ENCODE results near the gene TNFSF12. TPM values are rescaled to one million over a fixed set of nuclear protein-coding genes. Genes with fewer than 3 reads are reported as not detected.

TNFSF12 gene
- total RNA-seq, 2 experiments from 2014 or later, result 11.8 to 13.8 TPM

- POLR2A ChIA-PET, result interaction anchor here (0.6 to 5.3 kb wide), 33 partner anchors 8 to 250 kb away, joined by 3 to 100 read pairs (median 6); partner anchors contain the start of genes CD68, GPS2, POLR2A and TNFSF12
- H3K27me3 Mint-ChIP-seq, result no peaks in the 10 kb centered on the region
- H3K4me1 Mint-ChIP-seq (ENCODE audit: low read depth), result peaks cover 55% of the 10 kb centered on the region
- no peaks in the 10 kb centered on the region for H3K9me3 Mint-ChIP-seq
- peak overlapping the region; percentile 91 for H3K27ac Mint-ChIP-seq
- peak; percentile 80 for DNase-seq
- CTCF ChIA-PET, result interaction anchor here (0.6 to 7.9 kb wide), 62 partner anchors 8 to 514 kb away, joined by 3 to 186 read pairs (median 5); partner anchors contain the start of genes ACAP1, FXR2, MPDU1 and PLSCR3
- peaks cover 30% of the 10 kb centered on the region for H3K36me3 Mint-ChIP-seq (ENCODE audit: low read depth)
- TF ChIP-seq CTCF (IDR thresholded peaks at IDR 0.05), result no peak
- peak overlapping the region; percentile 85 for H3K4me3 Mint-ChIP-seq
- peak; percentile 40 for ATAC-seq
- intact Hi-C loops (cut with micrococcal nuclease), result loop anchor here (5.0 to 10.0 kb wide), 3 partner anchors 38 to 206 kb away; partner anchors contain the start of genes FGF11, KCTD11, TMEM102 and TMEM95
Measured at GRCh38 chr17:7560172-7561027, 11.5 kb downstream of the TNFSF12 start.

GRCh38 chr17:7561028-7561575 is 12.2 kb downstream of the TNFSF12 start:
- peak overlapping the region; percentile 91 for H3K27ac Mint-ChIP-seq

GRCh38 chr17:7561589-7562207 is 12.8 kb downstream of the TNFSF12 start, which contains the start of gene SENP3:
Gene SENP3 (plus strand): TSS chr17:7561919. CDS start chr17:7563077, 1,158 bp downstream.
- DNase-seq (peak; percentile 90), ATAC-seq (peak; percentile 83)
- ChIA-PET CTCF (interaction anchor here (0.8 to 7.9 kb wide), 41 partner anchors 9 to 516 kb away, joined by 3 to 186 read pairs (median 8); partner anchors contain the start of genes MPDU1, PLSCR3, POLR2A and TMEM102), POLR2A (interaction anchor here (0.8 to 5.3 kb wide), 29 partner anchors 9 to 252 kb away, joined by 3 to 100 read pairs (median 6); partner anchors contain the start of genes ACAP1, CD68, GPS2 and POLR2A)
- Mint-ChIP-seq H3K4me3 (peak within 1 kb of the TSS; percentile 85), H3K36me3 (ENCODE audit: low read depth) (peaks cover 37% of the 10 kb centered on the region), H3K27ac (peak within 1 kb of the TSS; percentile 91), H3K9me3 (no peaks in the 10 kb centered on the region), H3K4me1 (ENCODE audit: low read depth) (peaks cover 49% of the 10 kb centered on the region), H3K27me3 (no peaks in the 10 kb centered on the region)
- intact Hi-C loops (cut with micrococcal nuclease), result loop anchor here (5.0 to 10.0 kb wide), 3 partner anchors 39 to 207 kb away; partner anchors contain the start of genes FGF11, KCTD11, TMEM102 and TMEM95
- TF ChIP-seq CTCF (IDR thresholded peaks at IDR 0.05), result no peak

More at GRCh38 chr17:7561028-7561575, 12.2 kb downstream of the TNFSF12 start:
- Mint-ChIP-seq H3K4me3 (peak overlapping the region; percentile 85), H3K4me1 (ENCODE audit: low read depth) (peaks cover 52% of the 10 kb centered on the region), H3K36me3 (ENCODE audit: low read depth) (peaks cover 35% of the 10 kb centered on the region), H3K27me3 (no peaks in the 10 kb centered on the region), H3K9me3 (no peaks in the 10 kb centered on the region)
- intact Hi-C loops (cut with micrococcal nuclease), result loop anchor here (5.0 to 10.0 kb wide), 3 partner anchors 39 to 206 kb away; partner anchors contain the start of genes FGF11, KCTD11, TMEM102 and TMEM95
- peak; percentile 76 for ATAC-seq
- TF ChIP-seq CTCF (IDR thresholded peaks at IDR 0.05), result peak; percentile 79
- peak; percentile 93 for DNase-seq
- POLR2A ChIA-PET, result interaction anchor here (0.6 to 5.3 kb wide), 34 partner anchors 9 to 251 kb away, joined by 3 to 100 read pairs (median 6); partner anchors contain the start of genes CD68, GPS2, POLR2A and TNFSF12
- CTCF ChIA-PET, result interaction anchor here (0.6 to 7.9 kb wide), 62 partner anchors 9 to 515 kb away, joined by 3 to 186 read pairs (median 5); partner anchors contain the start of genes ACAP1, FXR2, MPDU1 and PLSCR3

GRCh38 chr17:7562208-7562605 is 13.3 kb downstream of the TNFSF12 start:
- H3K27ac Mint-ChIP-seq, result peak overlapping the region; percentile 90
- ChIA-PET POLR2A (interaction anchor here (1.0 to 5.3 kb wide), 11 partner anchors 11 to 226 kb away, joined by 3 to 100 read pairs (median 11); partner anchors contain the start of genes ACAP1, POLR2A, TNFSF12 and TP53), CTCF (interaction anchor here (0.8 to 7.9 kb wide), 9 partner anchors 9 to 213 kb away, joined by 4 to 186 read pairs (median 24); partner anchors contain the start of genes MPDU1, TMEM102, TNFSF12 and TP53)
- intact Hi-C loops (cut with micrococcal nuclease), result loop anchor here (5.0 to 10.0 kb wide), 3 partner anchors 40 to 207 kb away; partner anchors contain the start of genes FGF11, KCTD11, TMEM102 and TMEM95
- H3K9me3 Mint-ChIP-seq, result no peaks in the 10 kb centered on the region
- TF ChIP-seq CTCF (IDR thresholded peaks at IDR 0.05), result no peak
- peaks cover 51% of the 10 kb centered on the region for H3K4me1 Mint-ChIP-seq (ENCODE audit: low read depth)
- H3K4me3 Mint-ChIP-seq, result peak overlapping the region; percentile 85
- H3K36me3 Mint-ChIP-seq (ENCODE audit: low read depth), result peaks cover 39% of the 10 kb centered on the region
- H3K27me3 Mint-ChIP-seq, result no peaks in the 10 kb centered on the region
- DNase-seq (peak; percentile 41), ATAC-seq (peak; percentile 6)
